HL-60/S4 (cell line): Measurements from ENCODE around the gene SLC12A8.

Experiments
- in situ Hi-C: fragments of 300-500 bp; cut with MboI; formaldehyde crosslinking; loops from 2 replicates; pipeline ENCODE4 v1.14.3; 2022; ENCODE audit warnings: low sequenced_read_pairs

SLC12A8 gene, protein sequence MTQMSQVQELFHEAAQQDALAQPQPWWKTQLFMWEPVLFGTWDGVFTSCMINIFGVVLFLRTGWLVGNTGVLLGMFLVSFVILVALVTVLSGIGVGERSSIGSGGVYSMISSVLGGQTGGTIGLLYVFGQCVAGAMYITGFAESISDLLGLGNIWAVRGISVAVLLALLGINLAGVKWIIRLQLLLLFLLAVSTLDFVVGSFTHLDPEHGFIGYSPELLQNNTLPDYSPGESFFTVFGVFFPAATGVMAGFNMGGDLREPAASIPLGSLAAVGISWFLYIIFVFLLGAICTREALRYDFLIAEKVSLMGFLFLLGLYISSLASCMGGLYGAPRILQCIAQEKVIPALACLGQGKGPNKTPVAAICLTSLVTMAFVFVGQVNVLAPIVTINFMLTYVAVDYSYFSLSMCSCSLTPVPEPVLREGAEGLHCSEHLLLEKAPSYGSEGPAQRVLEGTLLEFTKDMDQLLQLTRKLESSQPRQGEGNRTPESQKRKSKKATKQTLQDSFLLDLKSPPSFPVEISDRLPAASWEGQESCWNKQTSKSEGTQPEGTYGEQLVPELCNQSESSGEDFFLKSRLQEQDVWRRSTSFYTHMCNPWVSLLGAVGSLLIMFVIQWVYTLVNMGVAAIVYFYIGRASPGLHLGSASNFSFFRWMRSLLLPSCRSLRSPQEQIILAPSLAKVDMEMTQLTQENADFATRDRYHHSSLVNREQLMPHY

GRCh38 chr3:125212509-125213363, at the start of gene SLC12A8:
TSS of gene SLC12A8 (minus strand) at chr3:125212748. CDS start at chr3:125211349, 1,399 bp downstream.
- in situ Hi-C loops = no loop called here

GRCh38 chr3:125262161-125262560, 49.6 kb upstream of the SLC12A8 start:
- in situ Hi-C loops = no loop called here

GRCh38 chr3:125261031-125261430, 48.5 kb upstream of the SLC12A8 start:
- in situ Hi-C loops = no loop called here

- in situ Hi-C loops = no loop called here
These were observed 47.6 kb upstream of the SLC12A8 start for GRCh38 chr3:125260158-125260557.

GRCh38 chr3:125257536-125257935, 45.0 kb upstream of the SLC12A8 start:
- in situ Hi-C loops = no loop called here

DNA sequence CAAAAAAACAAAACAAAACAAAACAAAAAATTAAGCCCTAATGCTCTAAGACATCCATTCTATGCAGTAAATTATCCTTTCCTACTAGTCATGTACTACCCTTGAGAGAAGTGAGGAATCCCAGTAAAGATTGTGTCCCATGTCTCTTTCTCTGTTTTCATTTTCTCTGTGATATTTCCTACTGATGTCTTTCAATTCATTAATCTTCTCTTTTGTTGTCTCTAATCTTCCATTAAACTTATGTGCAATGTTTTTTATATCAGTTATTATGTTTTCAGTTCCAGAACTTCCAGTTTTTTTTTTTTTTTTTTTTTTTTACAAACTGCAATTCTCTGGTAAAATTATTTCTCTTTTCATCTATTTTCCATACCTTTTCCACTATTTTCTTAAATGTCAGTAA, 44.1 kb upstream of the SLC12A8 start:
- in situ Hi-C loops = no loop called here

GRCh38 chr3:125250973-125251372, 38.4 kb upstream of the SLC12A8 start:
- in situ Hi-C loops = no loop called here

GRCh38 chr3:125246237-125246636, 33.7 kb upstream of the SLC12A8 start:
- in situ Hi-C loops = no loop called here

DNA sequence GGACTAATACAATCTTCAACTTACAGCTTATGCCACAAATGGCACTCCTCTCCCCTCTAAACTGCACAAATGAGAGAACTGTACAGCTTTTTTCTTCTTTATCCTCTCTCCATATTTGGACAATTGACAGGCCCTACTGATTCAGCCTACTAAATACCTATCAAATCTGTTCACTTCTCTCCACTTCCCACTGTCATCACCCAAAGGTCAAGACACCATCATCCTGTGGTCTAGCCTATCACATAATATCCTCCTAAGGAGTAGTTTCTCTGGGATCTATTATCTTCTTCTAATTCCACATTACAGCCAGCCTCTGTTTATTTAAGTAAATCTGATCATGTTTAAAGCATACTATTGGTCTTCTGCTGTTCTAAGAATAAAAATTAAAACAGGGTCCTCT, 33.0 kb upstream of the SLC12A8 start:
- in situ Hi-C loops = no loop called here

DNA sequence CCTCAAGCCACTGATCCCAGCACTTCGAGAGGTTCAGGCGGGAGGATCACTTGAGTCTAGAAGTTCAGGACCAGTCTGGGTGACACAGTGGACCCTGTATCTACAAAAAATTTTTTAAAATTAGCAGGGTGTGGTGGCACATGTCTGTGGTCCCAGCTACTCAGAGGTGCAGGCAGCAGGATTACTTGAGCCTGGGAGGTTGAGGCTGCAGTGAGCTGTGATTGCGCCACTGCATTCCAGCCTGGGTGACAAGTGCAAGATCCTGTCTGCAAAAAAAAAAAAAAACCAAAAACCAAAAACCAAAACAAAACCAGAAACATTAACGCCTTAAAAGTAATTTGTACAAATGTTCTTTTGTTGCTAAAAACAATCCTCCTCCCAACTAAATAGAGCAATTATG, 27.9 kb upstream of the SLC12A8 start:
- in situ Hi-C loops = no loop called here

DNA sequence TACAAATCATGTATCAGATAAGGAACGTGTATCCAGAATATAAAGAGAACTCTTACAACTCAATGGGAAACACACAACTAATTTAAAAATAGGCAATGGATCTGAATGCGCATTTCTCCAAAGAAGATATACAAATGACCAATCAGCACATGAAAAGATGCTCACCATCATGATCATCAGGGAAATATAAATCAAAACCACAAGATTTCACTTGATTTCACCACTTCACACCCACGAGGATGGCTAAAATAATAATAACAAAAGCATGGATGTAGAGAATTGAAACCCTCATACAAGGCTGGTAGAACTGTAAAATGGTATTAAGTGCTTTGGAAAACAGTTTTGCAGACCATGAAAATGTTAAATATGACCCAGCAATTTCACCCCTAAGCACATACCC, 26.7 kb upstream of the SLC12A8 start:
- in situ Hi-C loops = no loop called here

DNA sequence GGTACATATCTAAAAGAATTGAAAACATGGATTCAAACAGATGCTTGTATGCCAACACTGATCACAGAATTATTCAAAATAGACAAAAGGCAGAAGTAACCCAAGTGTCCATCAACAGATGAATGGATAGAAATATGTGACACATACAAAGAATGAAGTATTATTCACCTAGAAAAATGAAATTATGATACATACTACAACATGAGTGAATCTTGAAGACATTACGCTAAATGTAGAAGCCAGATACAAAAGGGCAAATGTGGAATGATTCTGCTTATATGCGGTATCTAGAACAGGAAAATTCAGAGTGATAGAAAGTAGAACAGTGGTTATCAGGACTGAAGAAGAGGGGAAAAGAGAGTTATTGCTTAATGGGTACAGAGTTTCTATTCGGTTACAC, 26.2 kb upstream of the SLC12A8 start:
- in situ Hi-C loops = no loop called here

DNA sequence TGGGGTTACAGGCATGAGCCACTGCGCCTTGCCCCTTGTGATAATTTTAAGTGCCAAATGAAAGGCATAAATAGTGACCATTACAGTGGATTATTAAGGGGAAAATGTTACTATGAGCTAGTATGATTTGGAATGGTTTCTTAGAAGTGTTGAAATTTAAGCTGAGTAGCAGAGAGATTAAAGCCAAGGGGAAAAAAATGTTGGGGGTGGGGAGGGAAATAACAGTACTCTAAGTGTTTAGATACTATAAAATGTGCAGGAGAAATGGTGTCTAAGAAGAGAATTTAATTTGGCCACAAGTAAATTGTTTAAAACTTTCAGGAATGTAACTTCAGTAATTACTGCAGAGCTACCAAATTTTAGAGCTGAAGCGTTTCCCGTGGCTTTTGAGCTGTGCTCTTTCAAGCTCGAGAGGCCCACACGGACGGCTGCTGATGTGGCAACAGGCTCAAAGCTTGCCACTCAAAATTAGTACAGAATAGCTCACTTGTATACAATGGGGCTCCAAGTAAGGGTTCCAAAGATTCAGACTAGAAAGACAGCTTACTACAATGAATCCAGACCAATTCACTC, 23.9 kb upstream of the SLC12A8 start:
- in situ Hi-C loops = no loop called here

- in situ Hi-C loops = no loop called here
These were observed 22.3 kb upstream of the SLC12A8 start for GRCh38 chr3:125234831-125235230.

- in situ Hi-C loops = no loop called here
These were observed 19.9 kb upstream of the SLC12A8 start for GRCh38 chr3:125232401-125232800.

DNA sequence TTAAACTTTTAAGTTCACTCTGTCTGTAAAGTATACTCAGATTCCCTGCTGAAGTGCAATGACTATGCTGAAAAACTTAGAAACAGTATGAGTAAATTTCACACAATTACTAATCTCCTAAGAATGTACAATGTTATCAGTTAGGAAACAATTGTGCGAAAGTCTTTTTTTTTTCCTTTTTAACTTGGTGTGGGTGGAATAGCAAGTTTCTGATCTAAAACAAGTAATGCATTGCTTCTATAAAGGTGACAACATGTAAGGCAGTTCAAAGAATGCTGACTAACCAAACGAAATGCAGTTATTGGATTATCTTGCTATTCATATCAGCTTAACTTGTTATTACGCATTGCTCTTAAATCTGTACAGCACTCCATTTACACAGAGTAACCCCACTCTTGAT, 19.3 kb upstream of the SLC12A8 start:
- in situ Hi-C loops = no loop called here

GRCh38 chr3:125229707-125230106, 17.2 kb upstream of the SLC12A8 start:
- in situ Hi-C loops = no loop called here

DNA sequence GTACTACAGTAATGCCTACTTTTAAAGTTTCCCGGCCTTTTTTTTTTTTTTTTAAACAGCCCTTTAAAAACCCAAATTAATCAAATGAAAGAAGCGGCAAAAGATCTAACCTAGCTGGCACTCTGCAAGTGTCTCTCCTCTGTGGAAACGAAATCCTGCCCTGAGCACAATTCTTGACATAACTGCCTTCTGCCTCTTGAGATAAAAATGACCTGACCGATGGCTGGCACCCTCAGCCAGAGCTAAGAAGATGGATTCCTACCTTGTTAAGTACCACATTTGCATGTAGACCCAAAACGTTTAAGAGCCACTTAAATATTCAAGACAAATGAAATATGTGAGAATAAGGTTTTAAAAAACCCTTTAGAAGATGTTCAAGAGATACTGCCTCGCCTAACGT, 16.6 kb upstream of the SLC12A8 start:
- in situ Hi-C loops = no loop called here

- in situ Hi-C loops = no loop called here
These were observed 9.3 kb upstream of the SLC12A8 start for GRCh38 chr3:125221831-125222230.

DNA sequence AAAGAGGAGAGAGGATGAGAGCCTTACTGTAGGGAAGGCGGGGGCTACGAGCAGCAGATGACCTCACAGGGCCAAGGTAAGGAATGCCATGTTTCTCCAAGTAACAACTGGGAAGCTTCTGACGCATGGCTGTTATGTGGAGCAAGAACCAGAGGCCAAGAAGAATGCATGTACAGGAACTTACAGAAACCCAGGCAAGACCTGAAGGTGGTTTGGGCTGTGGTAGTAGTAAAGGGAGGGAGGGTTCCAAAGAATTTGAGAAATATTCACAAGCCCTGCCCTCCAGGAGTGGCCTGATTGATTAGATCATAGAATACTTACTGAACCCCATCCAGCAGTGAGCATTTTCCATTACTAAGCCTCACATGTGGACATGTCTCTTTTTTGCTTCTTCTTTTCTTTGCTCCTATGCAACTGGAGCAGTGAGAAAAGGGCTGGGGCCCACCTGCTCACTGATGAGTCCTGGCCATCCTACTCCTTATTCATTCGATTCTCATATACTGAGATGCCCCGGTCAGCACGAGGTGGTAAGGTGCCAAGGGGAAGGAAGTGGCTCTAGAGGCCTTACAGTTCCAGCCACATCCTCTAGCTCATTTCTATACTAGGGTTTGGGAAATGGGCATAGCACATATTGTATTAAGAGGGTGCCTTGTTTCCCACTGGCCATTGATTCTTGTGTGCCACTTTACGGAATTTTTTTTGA, 8.3 kb upstream of the SLC12A8 start:
- in situ Hi-C loops = no loop called here
